Activated CD4-positive, alpha-beta T cell treated with anti-CD3 and anti-CD28 coated beads, Interleukin-2, amount 50 U/mL, for 4 hours (primary cell): ENCODE data around the gene ATG4B.

ENCODE experiments used
- DNase-seq, 2 experiments: peaks; one replicate each; pipeline ENCODE4 v3.0.0-alpha.2; 2020

The ATG4B gene

GRCh38 chr2:241695651-241696050, 58.2 kb downstream of the ATG4B start:
- DNase-seq, result no peak

DNA sequence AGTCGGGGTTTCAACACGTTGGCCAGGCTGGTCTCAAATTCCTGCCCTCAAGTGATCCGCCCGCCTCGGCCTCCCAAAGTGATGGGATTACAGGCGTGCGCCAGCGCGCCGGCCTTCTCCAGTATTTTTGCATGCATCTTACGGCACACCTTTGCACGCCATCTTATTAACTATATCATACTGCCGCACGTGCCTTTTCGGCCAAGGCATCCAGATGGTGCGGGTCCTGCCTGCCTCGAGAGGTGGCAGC, 63.6 kb downstream of the ATG4B start:
- DNase-seq, result no peak

DNA sequence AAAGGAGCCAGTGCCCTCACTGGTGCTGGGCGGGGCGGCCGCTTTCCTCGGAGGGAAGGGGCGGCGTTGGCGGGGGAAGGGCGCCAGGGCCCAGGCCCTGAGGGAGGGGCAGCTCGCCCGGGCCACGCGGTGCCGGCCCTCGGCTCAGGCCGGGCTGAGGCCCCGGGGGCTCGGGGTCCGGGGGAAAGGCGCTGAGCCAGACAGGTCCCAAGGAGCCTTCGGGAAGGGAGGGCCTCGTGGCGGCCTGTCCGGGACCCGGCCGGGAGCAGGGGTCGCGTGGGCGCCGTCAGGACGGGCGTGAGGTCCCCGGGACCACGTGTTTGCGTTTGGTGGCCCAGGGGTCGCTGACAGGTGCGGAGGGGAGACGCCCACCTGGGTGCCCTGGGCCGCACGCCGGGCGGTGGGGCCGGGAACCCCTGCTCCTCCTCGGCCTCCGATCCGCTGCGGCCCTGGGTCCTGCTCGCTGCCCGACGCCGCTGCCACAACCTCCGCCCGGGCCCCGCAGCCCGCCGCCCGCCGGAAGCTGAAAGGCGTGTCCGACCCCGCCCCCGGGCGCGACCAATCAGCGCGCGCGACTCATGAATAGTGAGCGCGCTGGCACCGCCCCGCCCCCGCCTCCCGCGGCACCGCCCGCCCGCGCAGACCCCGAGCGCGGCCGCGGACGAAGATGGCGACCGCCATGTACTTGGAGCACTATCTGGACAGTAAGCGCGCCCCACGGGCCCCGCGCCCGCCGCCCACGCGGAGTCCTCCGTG, 64.1 kb downstream of the ATG4B start, which contains the start of gene ING5:
ING5 (plus strand) TSS at position 641 of the 756 bp plus-strand sequence; CDS start at position 668, 27 bp downstream.
- peak; percentile 95 for DNase-seq

- DNase-seq, result peak; percentile 90 to 93
These were observed 64.9 kb downstream of the ATG4B start for GRCh38 chr2:241702155-241703031.

- no peak for DNase-seq
These were observed 65.6 kb downstream of the ATG4B start for GRCh38 chr2:241703032-241703604.

DNA sequence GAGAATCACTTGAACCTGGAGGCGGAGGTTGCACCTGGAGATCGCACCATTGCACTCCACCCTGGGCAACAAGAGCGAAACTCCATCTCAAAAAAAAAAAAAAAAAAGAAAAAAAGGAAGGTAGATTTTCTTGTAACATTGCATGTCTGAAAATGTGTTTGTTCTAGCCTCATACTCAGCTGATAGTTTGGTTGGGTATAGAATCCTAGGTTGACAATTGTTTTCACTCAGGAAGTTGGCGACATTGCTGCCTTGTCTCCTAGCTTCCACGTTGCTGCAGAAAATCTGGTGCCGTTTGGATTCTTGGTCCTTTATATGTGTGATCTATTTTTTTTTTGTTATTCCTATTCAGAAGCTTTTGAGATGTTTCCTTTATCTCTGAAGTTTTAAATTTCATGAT, 69.0 kb downstream of the ATG4B start:
- no peak for DNase-seq

GRCh38 chr2:241708879-241709278, 71.4 kb downstream of the ATG4B start:
- DNase-seq, result no peak

GRCh38 chr2:241719093-241719492, 81.6 kb downstream of the ATG4B start:
- no peak for DNase-seq

DNA sequence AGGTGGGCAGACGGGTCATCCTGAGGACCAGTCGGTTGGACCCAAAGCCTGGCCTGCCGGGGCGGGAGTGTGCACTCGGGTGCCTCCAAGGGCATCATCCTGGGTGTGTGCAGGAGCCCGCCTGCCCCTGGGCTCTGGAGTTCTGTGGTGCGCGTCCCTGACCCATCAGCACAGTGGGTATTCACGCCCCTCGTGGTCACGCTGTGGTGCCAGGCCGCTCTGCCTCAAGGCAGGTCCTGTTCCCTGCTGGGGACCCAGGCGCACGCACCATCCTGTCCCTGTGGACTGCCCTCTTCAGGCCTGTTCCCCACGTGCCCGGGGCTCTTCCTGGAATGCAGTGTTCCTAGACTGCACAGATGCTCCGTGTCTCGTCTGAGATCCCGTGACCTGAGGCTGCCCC, 82.6 kb downstream of the ATG4B start:
- DNase-seq, result no peak

DNA sequence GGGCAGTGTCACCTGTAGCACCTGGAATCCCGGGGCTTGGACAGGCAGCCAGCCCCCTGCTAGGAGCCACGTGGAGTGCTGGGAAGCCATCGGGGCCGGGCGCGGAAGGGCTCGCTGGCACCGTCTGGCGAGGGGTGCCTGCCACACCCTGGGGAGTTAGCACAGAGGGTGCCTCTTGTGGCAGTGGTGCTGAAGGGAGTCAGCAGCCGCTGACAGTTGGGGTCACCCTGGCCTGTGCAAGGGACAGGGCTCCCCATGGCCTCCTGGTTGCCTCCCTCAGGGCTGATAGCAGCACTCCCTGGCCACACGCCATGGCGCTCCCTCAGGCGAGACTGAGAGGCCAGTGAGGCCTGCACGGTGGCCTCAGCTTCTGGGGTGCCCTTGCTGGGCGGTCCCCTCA, 83.1 kb downstream of the ATG4B start:
- DNase-seq, result no peak

DNA sequence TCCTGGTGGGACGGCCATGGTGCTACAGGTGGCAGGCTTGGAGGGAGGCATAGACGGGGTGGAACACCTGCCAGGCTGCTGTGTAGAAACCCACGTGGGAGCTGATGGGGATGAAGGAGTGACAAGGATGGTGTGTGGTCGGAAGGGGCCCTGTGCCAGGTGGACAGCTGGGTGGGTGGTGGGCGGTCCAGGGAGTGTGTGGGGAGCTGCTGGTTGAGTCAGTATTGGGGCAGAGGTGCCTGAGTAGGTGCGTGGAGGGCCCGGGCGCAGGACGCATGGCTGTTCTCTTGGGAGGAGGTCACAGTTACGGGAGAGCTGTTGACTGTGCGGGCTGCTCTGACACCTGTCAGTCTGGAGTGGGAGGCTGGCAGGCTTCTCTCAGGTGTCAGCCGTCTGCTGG, 84.4 kb downstream of the ATG4B start:
- no peak for DNase-seq

DNA sequence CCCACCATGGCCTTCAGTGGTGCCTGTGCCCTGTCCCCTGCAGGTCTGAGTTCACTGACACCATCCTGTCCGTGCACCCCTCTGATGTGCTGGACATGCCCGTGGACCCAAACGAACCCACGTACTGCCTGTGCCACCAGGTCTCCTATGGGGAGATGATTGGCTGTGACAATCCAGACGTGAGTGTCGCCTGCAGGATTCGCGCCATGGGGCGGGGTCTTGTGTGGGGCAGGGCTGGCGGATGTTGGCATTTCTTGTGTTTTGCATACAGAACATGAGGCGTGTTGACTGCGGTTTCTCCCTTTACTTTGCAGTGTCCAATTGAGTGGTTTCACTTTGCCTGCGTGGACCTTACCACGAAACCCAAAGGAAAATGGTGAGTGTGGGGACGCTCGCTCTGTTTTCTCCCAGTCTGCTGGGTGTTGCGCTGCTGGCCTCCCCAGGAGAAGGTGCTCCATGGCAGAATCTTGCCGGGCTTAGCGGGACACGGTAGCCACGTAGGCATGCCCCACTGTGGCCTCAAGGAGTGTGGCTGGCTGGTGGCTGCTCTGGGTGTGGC, 85.5 kb downstream of the ATG4B start:
- no peak for DNase-seq
